Endothelial cell of umbilical vein (primary cell): ENCODE results near the gene CYTH1. TPM values are rescaled to one million over a fixed set of nuclear protein-coding genes. Genes with fewer than 3 reads are reported as not detected.

Experiments
- BruUV-seq: library from RNA; stranded (reverse); fragments of 400-500 nt; replicated peaks from 2 replicates; lab custom pipeline; 2021; lab: Mats Ljungman, UMichigan
- CTCF ChIA-PET: fragments of 300-600, 350-600 bp; sonication (Branson Sonifier 250); formaldehyde crosslinking; loops from one replicate; lab custom pipeline; 2021; ENCODE audit warnings: antibody characterized with exemption, inconsistent platforms; lab: Charles Lee
- POLR2A ChIA-PET: fragments of 300-600, 350-600 bp; sonication (Branson Sonifier 250); formaldehyde crosslinking; loops from one replicate; lab custom pipeline; 2021; ENCODE audit warnings: antibody characterized with exemption, inconsistent platforms; lab: Charles Lee
- DNase-seq: peaks from one replicate; pipeline ENCODE4 v3.0.0-alpha.2; 2011; ENCODE audit warnings: low read depth, low spot score
- FAIRE-seq: peaks from 2 replicates; lab custom pipeline; 2011; peaks lifted over from hg19 to GRCh38; lab: Jason Lieb, UNC
- H2AFZ ChIP-seq: 2 replicates; pipeline ENCODE4 v1.6.0; 2012; ENCODE audit warnings: low read depth, low read length, control low read depth, inconsistent platforms
- H3K27ac ChIP-seq: 2 replicates; pipeline ENCODE4 v1.5.1; 2011; ENCODE audit warnings: low read depth, mild to moderate bottlenecking, control low read depth, low read length, moderate library complexity; ENCODE audit not compliant: insufficient read depth
- H3K27me3 ChIP-seq, 2 experiments: 2 replicates each; pipeline versions ENCODE4 v1.6.0 to v1.6.1; 2011; ENCODE audit warnings: low read length in 2 of 2, mixed read lengths in 1 of 2; ENCODE audit not compliant: control insufficient read depth in 2 of 2, insufficient read depth in 2 of 2
- H3K36me3 ChIP-seq, 2 experiments: 2 replicates in 1 of 2; 3 replicates in 1 of 2; pipeline ENCODE4 v1.5.1; 2011; ENCODE audit warnings: low read length in 2 of 2, mild to moderate bottlenecking in 1 of 2, moderate library complexity in 1 of 2; ENCODE audit not compliant: control insufficient read depth in 2 of 2, insufficient read depth in 2 of 2; ENCODE audit errors: extremely low read depth in 1 of 2
- H3K4me1 ChIP-seq: 3 replicates; pipeline ENCODE4 v1.5.1; 2011; ENCODE audit warnings: mild to moderate bottlenecking, low read length; ENCODE audit not compliant: control insufficient read depth, insufficient read depth; ENCODE audit errors: extremely low read depth
- H3K4me2 ChIP-seq: 2 replicates; pipeline ENCODE4 v1.6.1; 2011; ENCODE audit warnings: low read length, control low read depth, mixed read lengths; ENCODE audit not compliant: insufficient read depth
- H3K4me3 ChIP-seq, 3 experiments: fragments of 200-600 bp in 1 of 3; sonication (generic), shearing (Covaris generic) in 1 of 3; replicated peaks in 1 of 3; 2 replicates each; pipeline ENCODE4 v1.5.1; 2011 to 2016; ENCODE audit warnings: control low read depth in 3 of 3, low read length in 3 of 3, mild to moderate bottlenecking in 2 of 3, inconsistent platforms in 1 of 3, low read depth in 1 of 3, moderate library complexity in 1 of 3; ENCODE audit not compliant: insufficient read depth in 1 of 3
- H3K79me2 ChIP-seq: 2 replicates; pipeline ENCODE4 v1.6.0; 2012; ENCODE audit warnings: low read length, inconsistent platforms; ENCODE audit not compliant: control insufficient read depth, insufficient read depth
- H3K9ac ChIP-seq: replicated peaks from 2 replicates; pipeline ENCODE3; 2011; ENCODE audit warnings: low read length, control low read depth; ENCODE audit not compliant: insufficient read depth; ENCODE audit errors: extremely low read depth
- H3K9me1 ChIP-seq: replicated peaks from 3 replicates; pipeline ENCODE4 v1.6.0; 2011; ENCODE audit warnings: mild to moderate bottlenecking, low read length; ENCODE audit not compliant: control insufficient read depth, insufficient read depth; ENCODE audit errors: extremely low read depth
- H3K9me3 ChIP-seq: replicated peaks from 2 replicates; pipeline ENCODE4 v1.5.1; 2012; ENCODE audit warnings: low read length, inconsistent platforms; ENCODE audit not compliant: control insufficient read depth, insufficient read depth
- H4K20me1 ChIP-seq: replicated peaks from 2 replicates; pipeline ENCODE3; 2011; ENCODE audit warnings: mild to moderate bottlenecking, low read length; ENCODE audit not compliant: control insufficient read depth, insufficient read depth; ENCODE audit errors: extremely low read depth
- CTCF ChIP-seq, 2 donors: IDR thresholded peaks; 1 replicate in 1 of 2; 2 replicates in 1 of 2; pipeline ENCODE4 v1.5.1; 2011; ENCODE audit warnings: low read length in 2 of 2, mild to moderate bottlenecking in 2 of 2, moderate library complexity in 2 of 2, control low read depth in 1 of 2, inconsistent platforms in 1 of 2, low read depth in 1 of 2; ENCODE audit not compliant: insufficient read depth in 1 of 2; ENCODE audit errors: extremely low read depth in 1 of 2
- JUN ChIP-seq: IDR thresholded peaks from 2 replicates; pipeline ENCODE4 v1.6.1; 2011; ENCODE audit warnings: borderline replicate concordance, low read depth; ENCODE audit not compliant: insufficient read length, insufficient read depth
- MYC ChIP-seq: IDR thresholded peaks from one replicate; pipeline ENCODE4 v1.6.1; 2011; ENCODE audit warnings: mild to moderate bottlenecking, low read depth, low read length
- POLR2A ChIP-seq: IDR thresholded peaks from 2 replicates; pipeline ENCODE4 v1.6.1; 2012; ENCODE audit warnings: low read depth, mild to moderate bottlenecking, control low read depth, low read length
- POLR2AphosphoS5 ChIP-seq: IDR thresholded peaks from 2 replicates; pipeline ENCODE4 v1.6.1; 2012; ENCODE audit warnings: low read depth, mild to moderate bottlenecking, control low read depth, low read length, moderate library complexity; ENCODE audit not compliant: insufficient read depth
- dilution Hi-C: fragments of 300-500 bp; cut with MboI; formaldehyde crosslinking; loops from one replicate; pipeline ENCODE4 v1.15.0; 2019; ENCODE audit warnings: low sequenced_read_pairs; ENCODE audit not compliant: extremely low pct_ligation_motif_present
- intact Hi-C: fragments of 100-400 bp; cut with micrococcal nuclease; formaldehyde crosslinking; loops from one replicate; pipeline ENCODE4 v1.10.0; 2022
- polyA plus RNA-seq, 4 experiments: library from polyadenylated mRNA; depleted of rRNA in 3 of 4; stranded (reverse) in 3 of 4; unstranded in 1 of 4; fragments of >200 nt; gene quantifications; 2 replicates each; pipeline versions ENCODE4 v1.2.1 to v1.2.3, GENCODE V29; 2011 to 2012; ENCODE audit warnings: missing spikeins in 1 of 4
- total RNA-seq: library from RNA; stranded (reverse); gene quantifications from 2 replicates; pipeline ENCODE4 v1.2.3, GENCODE V29; 2021

Gene CYTH1
- total and polyA plus RNA-seq, 2 donors (not counting 3 experiments of a cell fraction or from before 2014, with no cell fraction given), result 35.9 to 49.9 TPM

- Histone ChIP-seq H4K20me1 (no peaks in the 10 kb centered on the region), H3K27me3 (no peaks in the 10 kb centered on the region), H3K4me3 (no peak overlapping the region), H3K9me1 (no peaks in the 10 kb centered on the region), H3K27ac (peak overlapping the region; percentile 43), H3K9me3 (no peaks in the 10 kb centered on the region), H3K9ac (no peak overlapping the region), H3K79me2 (peaks cover 3% of the 10 kb centered on the region), H3K4me1 (peaks cover 16% of the 10 kb centered on the region), H3K4me2 (peak overlapping the region; percentile 45), H3K36me3 (peaks cover under 1 to 6% of the 10 kb centered on the region in 2 experiments), H2AFZ (no peak overlapping the region)
- dilution Hi-C loops, result no loop called here
- CTCF ChIA-PET, result interaction anchor here (0.7 to 4.4 kb wide), 24 partner anchors 10 to 456 kb away, joined by 3 to 94 read pairs (median 4); no protein-coding TSS in a partner anchor
- intact Hi-C loops, result loop anchor here (5.0 to 10.0 kb wide), 2 partner anchors 345 to 452 kb away; partner anchors contain the start of gene SOCS3
- FAIRE-seq (peak; percentile 12), DNase-seq (peak; percentile 62)
- BruUV-seq, result no TSS peak
- TF ChIP-seq POLR2AphosphoS5 (no peak), JUN (no peak), POLR2A (no peak), CTCF (IDR thresholded peaks at IDR 0.05; ENCODE audit: extremely low read depth in 1 of 2, insufficient read depth in 1 of 2, low read depth in 1 of 2, low read length in 2 of 2) (no peak), MYC (no peak)
- POLR2A ChIA-PET, result no interaction called here
Measured at GRCh38 chr17:78707016-78707415, 75.1 kb downstream of the CYTH1 start.
